Memory B cell (primary cell): Measurements from ENCODE around the gene ALPG.

Source experiments
- ATAC-seq: fragments of 150-1000 bp; cut with Tn5 transposase; 2 replicates; pipeline ENCODE4 v1.10.0; 2021; ENCODE audit warnings: low read depth, mild to moderate bottlenecking, moderate library complexity
- DNase-seq, 2 donors: peaks; one replicate each; pipeline ENCODE4 v3.0.0; 2022; ENCODE audit warnings: low spot score in 2 of 2
- H3K27ac Mint-ChIP-seq: one replicate; pipeline ENCODE4 v1.8.0; 2022; ENCODE audit warnings: mild to moderate bottlenecking, moderate library complexity, mixed read lengths
- H3K27me3 Mint-ChIP-seq: one replicate; pipeline ENCODE4 v1.8.0; 2022; ENCODE audit warnings: mixed read lengths
- H3K36me3 Mint-ChIP-seq: one replicate; pipeline ENCODE4 v1.8.0; 2022; ENCODE audit warnings: mild to moderate bottlenecking, mixed read lengths
- H3K4me1 Mint-ChIP-seq: one replicate; pipeline ENCODE4 v1.8.0; 2022; ENCODE audit warnings: mixed read lengths
- H3K4me3 Mint-ChIP-seq: one replicate; pipeline ENCODE4 v1.8.0; 2022; ENCODE audit warnings: mild to moderate bottlenecking, moderate library complexity, mixed read lengths
- H3K9me3 Mint-ChIP-seq: one replicate; pipeline ENCODE4 v1.8.0; 2022; ENCODE audit warnings: mixed read lengths

The ALPG gene

GRCh38 chr2:232454630-232455029 is 48.0 kb downstream of the ALPG start:
- Mint-ChIP-seq H3K4me3 (no peak overlapping the region), H3K36me3 (no peaks in the 10 kb centered on the region), H3K27me3 (peaks cover 5% of the 10 kb centered on the region), H3K4me1 (no peaks in the 10 kb centered on the region), H3K27ac (no peak overlapping the region), H3K9me3 (no peaks in the 10 kb centered on the region)
- DNase-seq (no peak), ATAC-seq (no peak)

DNA sequence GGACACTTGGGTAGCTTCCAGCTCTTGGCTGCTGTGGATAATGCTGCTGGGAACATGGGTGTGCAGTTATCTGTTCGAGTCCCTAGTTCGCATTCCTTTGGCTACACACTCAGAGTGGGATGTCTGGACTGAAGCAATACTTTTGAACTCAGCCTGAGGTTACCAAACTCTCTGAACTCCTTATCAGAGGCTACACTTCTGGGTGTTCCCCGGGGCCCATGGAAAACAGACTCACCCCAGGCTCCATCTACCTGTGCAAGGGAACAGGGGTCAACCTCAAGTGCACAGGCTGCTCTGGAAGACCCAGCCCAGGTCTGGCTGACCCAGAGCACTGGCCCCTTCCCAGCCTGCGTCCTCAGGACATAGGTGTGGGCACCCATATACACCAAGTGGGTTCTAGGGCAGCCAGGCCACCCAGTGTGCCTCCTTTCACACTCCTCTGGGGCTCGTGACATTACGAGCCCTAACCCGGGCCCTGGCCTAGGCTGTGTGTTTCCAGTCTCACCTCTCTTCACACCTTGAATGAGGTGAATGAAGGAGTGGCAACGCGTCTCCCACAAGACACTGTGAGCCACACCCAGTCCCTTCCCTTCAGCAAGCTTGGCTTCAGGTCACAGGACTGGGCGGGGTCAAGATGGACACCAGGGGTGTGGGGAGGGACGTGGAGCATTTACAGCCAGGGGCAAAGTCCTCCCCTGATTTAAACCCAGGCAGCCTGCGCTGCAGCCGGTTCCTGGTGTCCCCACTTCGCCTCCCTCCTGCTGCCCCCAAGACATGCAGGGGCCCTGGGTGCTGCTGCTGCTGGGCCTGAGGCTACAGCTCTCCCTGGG is 49.0 kb downstream of the ALPG start, which contains the start of gene ALPI:
Gene ALPI, plus strand, starts transcription at position 728 of the 830 bp plus-strand sequence. Its CDS starts 47 bp downstream, at position 775.
- no peak within 1 kb of the TSS for H3K4me3 Mint-ChIP-seq
- no peaks in the 10 kb centered on the region for H3K36me3 Mint-ChIP-seq
- no peaks in the 10 kb centered on the region for H3K4me1 Mint-ChIP-seq
- H3K27ac Mint-ChIP-seq, result no peak within 1 kb of the TSS
- no peak for DNase-seq
- H3K27me3 Mint-ChIP-seq, result peaks cover 10% of the 10 kb centered on the region
- no peaks in the 10 kb centered on the region for H3K9me3 Mint-ChIP-seq
- no peak for ATAC-seq

GRCh38 chr2:232456296-232457120 is 49.9 kb downstream of the ALPG start:
- DNase-seq, result no peak
- peaks cover 10% of the 10 kb centered on the region for H3K27me3 Mint-ChIP-seq
- H3K4me3 Mint-ChIP-seq, result no peak overlapping the region
- H3K36me3 Mint-ChIP-seq, result no peaks in the 10 kb centered on the region
- no peak for ATAC-seq
- no peak overlapping the region for H3K27ac Mint-ChIP-seq
- H3K9me3 Mint-ChIP-seq, result no peaks in the 10 kb centered on the region
- no peaks in the 10 kb centered on the region for H3K4me1 Mint-ChIP-seq

- Mint-ChIP-seq H3K27me3 (peaks cover 10% of the 10 kb centered on the region), H3K4me1 (no peaks in the 10 kb centered on the region), H3K9me3 (no peaks in the 10 kb centered on the region), H3K36me3 (no peaks in the 10 kb centered on the region), H3K27ac (no peak overlapping the region), H3K4me3 (no peak overlapping the region)
- DNase-seq (no peak), ATAC-seq (no peak)
These were observed 50.7 kb downstream of the ALPG start for GRCh38 chr2:232457121-232458011.

DNA sequence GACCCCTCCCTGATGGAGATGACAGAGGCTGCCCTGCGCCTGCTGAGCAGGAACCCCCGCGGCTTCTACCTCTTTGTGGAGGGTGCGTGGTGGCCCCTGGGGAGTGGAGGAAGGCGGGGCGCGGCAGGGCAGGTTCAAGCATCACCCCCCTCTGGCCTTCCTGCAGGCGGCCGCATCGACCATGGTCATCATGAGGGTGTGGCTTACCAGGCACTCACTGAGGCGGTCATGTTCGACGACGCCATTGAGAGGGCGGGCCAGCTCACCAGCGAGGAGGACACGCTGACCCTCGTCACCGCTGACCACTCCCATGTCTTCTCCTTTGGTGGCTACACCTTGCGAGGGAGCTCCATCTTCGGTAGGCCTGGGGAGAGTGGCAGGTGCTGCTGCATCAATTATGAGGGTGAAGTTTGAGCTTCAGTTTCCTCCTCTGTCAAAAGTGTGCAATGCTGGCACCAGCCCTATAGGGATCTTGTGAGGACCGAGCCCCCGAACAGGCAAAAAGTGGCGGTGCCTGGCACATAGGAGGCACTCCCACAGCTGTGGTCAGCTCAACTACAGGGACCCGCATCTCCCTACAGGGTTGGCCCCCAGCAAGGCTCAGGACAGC is 51.5 kb downstream of the ALPG start:
- H3K9me3 Mint-ChIP-seq, result no peaks in the 10 kb centered on the region

DNA sequence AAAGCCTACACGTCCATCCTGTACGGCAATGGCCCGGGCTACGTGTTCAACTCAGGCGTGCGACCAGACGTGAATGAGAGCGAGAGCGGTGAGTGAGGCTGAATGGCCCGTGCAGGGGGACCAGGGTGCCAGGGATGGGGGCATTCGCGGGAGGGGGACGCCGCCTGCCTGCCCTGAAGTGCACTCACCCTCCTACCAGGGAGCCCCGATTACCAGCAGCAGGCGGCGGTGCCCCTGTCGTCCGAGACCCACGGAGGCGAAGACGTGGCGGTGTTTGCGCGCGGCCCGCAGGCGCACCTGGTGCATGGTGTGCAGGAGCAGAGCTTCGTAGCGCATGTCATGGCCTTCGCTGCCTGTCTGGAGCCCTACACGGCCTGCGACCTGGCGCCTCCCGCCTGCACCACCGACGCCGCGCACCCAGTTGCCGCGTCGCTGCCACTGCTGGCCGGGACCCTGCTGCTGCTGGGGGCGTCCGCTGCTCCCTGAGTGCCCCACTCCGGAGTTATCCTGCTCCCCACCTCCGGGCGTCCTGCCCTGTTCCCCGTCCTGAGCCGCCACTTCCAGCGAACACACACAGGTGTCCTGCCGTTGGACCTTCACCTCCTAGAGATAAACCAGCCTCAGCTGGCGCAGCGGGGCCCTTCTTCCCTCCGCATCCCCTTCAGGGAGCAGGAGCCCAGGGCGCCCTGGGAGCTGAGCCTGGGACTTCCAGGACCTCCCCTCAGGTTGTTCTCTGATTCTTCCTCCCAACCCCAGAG is 52.2 kb downstream of the ALPG start:
- Mint-ChIP-seq H3K27ac (no peak overlapping the region), H3K9me3 (no peaks in the 10 kb centered on the region), H3K27me3 (peaks cover 10% of the 10 kb centered on the region), H3K36me3 (no peaks in the 10 kb centered on the region), H3K4me1 (no peaks in the 10 kb centered on the region), H3K4me3 (no peak overlapping the region)
- DNase-seq, result no peak
- ATAC-seq, result no peak

More for the DNA sequence above, 51.5 kb downstream of the ALPG start:
- H3K27ac Mint-ChIP-seq, result no peak overlapping the region
- H3K27me3 Mint-ChIP-seq, result peaks cover 10% of the 10 kb centered on the region
- DNase-seq (no peak), ATAC-seq (no peak)
- no peak overlapping the region for H3K4me3 Mint-ChIP-seq
- H3K4me1 Mint-ChIP-seq, result no peaks in the 10 kb centered on the region
- no peaks in the 10 kb centered on the region for H3K36me3 Mint-ChIP-seq

DNA sequence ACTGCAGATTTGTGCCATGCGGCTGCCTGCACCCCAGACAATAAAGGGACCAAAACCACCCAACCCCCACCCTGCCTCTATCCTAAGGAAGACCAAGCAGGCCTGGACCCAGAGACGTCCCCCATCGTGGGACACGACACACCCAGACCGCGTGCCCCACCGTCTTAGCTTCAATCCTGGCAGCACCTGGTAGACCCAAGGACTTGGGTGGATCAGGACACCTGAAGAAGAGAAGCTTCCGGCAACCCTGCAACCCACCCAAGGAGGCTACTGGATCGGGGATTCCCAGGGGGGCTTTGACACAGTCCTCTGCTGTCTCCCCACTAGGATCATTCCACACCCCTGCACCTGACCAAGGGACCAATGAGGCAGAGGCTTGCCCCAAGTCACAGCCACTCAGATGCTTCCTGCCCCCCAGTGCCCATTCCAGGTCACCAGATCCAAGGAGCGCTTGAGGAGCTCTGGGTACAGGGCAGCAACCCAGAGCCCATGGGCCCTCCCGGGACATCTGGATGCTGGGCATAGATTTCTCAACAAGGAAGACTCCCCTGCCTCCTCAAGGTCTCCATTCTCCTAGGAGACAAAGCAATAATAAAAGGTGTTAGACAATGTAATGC is 52.9 kb downstream of the ALPG start:
- Mint-ChIP-seq H3K4me1 (no peaks in the 10 kb centered on the region), H3K9me3 (no peaks in the 10 kb centered on the region), H3K36me3 (no peaks in the 10 kb centered on the region), H3K4me3 (no peak overlapping the region), H3K27ac (no peak overlapping the region), H3K27me3 (peaks cover 10% of the 10 kb centered on the region)
- no peak for DNase-seq
- ATAC-seq, result no peak

DNA sequence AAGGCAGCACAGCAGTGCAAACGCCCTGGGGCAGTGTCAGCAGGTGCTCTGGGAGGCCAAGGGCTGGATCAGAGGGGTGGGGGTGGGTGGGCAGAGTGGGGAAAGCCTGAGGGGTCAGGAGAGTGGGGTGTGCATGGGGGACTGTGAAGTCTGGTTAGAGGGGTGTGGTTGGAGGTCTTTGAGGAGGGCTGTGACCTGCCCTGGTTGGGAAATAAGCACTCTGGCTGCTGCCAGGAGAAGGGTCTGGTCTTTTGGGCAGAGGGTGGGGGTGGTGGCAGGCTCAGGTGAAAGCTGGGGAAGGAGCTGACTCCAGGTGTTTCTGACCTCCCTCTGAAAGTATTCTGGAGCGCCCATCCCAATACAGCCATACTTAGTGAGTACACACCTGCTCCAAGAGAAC is 53.5 kb downstream of the ALPG start:
- Mint-ChIP-seq H3K27ac (no peak overlapping the region), H3K4me1 (no peaks in the 10 kb centered on the region), H3K9me3 (no peaks in the 10 kb centered on the region), H3K4me3 (no peak overlapping the region), H3K27me3 (peaks cover 10% of the 10 kb centered on the region), H3K36me3 (no peaks in the 10 kb centered on the region)
- ATAC-seq, result no peak
- no peak for DNase-seq
